GM12878 (cell line): ENCODE data around the gene TRPV3. TPM values are rescaled to one million over a fixed set of nuclear protein-coding genes. Genes with fewer than 3 reads are reported as not detected.

Experiments
- ATAC-seq: fragments of 200-7000 bp; cut with Tn5 transposase; 3 replicates; pipeline ENCODE4 v1.9.1; 2020; ENCODE audit warnings: mild to moderate bottlenecking, moderate library complexity
- BruUV-seq: library from RNA; stranded (reverse); fragments of 400-500 nt; replicated peaks from 2 replicates; lab custom pipeline; 2021; lab: Mats Ljungman, UMichigan
- CTCF ChIA-PET: fragments of 300-600 bp; sonication (Branson Sonifier 250); formaldehyde crosslinking; extraction: SDS; loops from one replicate; lab custom pipeline; 2021; ENCODE audit warnings: inconsistent platforms; lab: Yijun Ruan, JAX
- POLR2A ChIA-PET: fragments of 350-600 bp; formaldehyde crosslinking; extraction: SDS; loops from one replicate; lab custom pipeline; 2021; ENCODE audit warnings: inconsistent platforms; lab: Charles Lee
- RAD21 ChIA-PET: fragments of 300-600 bp; sonication (Branson Sonifier 250); formaldehyde crosslinking; loops from one replicate; lab custom pipeline; 2023; ENCODE audit warnings: antibody characterized with exemption; ENCODE audit not compliant: unreplicated experiment; lab: Charles Lee
- SMC1A ChIA-PET: fragments of 300-600 bp; sonication (Branson Sonifier 250); formaldehyde crosslinking; loops from one replicate; lab custom pipeline; 2023; ENCODE audit not compliant: unreplicated experiment, uncharacterized antibody; lab: Charles Lee
- DNase-seq: peaks from one replicate; pipeline ENCODE4 v3.0.0-alpha.2; 2011; ENCODE audit warnings: low read depth, low spot score
- FAIRE-seq: peaks from 3 replicates; lab custom pipeline; 2011; peaks lifted over from hg19 to GRCh38; lab: Jason Lieb, UNC
- H2AFZ ChIP-seq: 2 replicates; pipeline ENCODE4 v1.6.0; 2011; ENCODE audit warnings: low read depth, low read length, control low read depth; ENCODE audit not compliant: control insufficient read depth
- H3K27ac ChIP-seq: 2 replicates; pipeline ENCODE4 v1.5.1; 2011; ENCODE audit warnings: control low read depth; ENCODE audit not compliant: control insufficient read depth, insufficient read depth
- H3K27me3 ChIP-seq, 2 experiments: replicated peaks in 1 of 2; 2 replicates each; pipeline versions ENCODE4 v1.6.0 to v1.6.1; 2011; ENCODE audit warnings: low read length in 1 of 2; ENCODE audit not compliant: control insufficient read depth in 2 of 2, insufficient read depth in 2 of 2
- H3K36me3 ChIP-seq, 2 experiments: 2 replicates each; pipeline ENCODE4 v1.5.1; 2011; ENCODE audit warnings: low read length in 1 of 2; ENCODE audit not compliant: control insufficient read depth in 2 of 2, insufficient read depth in 2 of 2
- H3K4me1 ChIP-seq: 2 replicates; pipeline ENCODE4 v1.6.1; 2011; ENCODE audit warnings: mild to moderate bottlenecking, low read length, moderate library complexity, mixed read lengths; ENCODE audit not compliant: control insufficient read depth, insufficient read depth
- H3K4me2 ChIP-seq: 2 replicates; pipeline ENCODE4 v1.6.0; 2011; ENCODE audit warnings: control low read depth; ENCODE audit not compliant: control insufficient read depth, insufficient read depth
- H3K4me3 ChIP-seq: fragments of 200-600 bp; sonication (generic); 2 replicates; pipeline ENCODE4 v1.5.1; 2016
- H3K79me2 ChIP-seq: 2 replicates; pipeline ENCODE4 v1.6.0; 2011; ENCODE audit warnings: low read length; ENCODE audit not compliant: control insufficient read depth, insufficient read depth
- H3K9ac ChIP-seq: 2 replicates; pipeline ENCODE4 v1.8.0; 2011; ENCODE audit warnings: low read length, control low read depth, mixed read lengths; ENCODE audit not compliant: control insufficient read depth, insufficient read depth
- H3K9me3 ChIP-seq: replicated peaks from 3 replicates; pipeline ENCODE4 v1.5.1; 2011; ENCODE audit warnings: mild to moderate bottlenecking, low read length; ENCODE audit not compliant: control insufficient read depth, insufficient read depth
- H4K20me1 ChIP-seq: 2 replicates; pipeline ENCODE4 v1.6.0; 2011; ENCODE audit not compliant: control insufficient read depth, insufficient read depth
- CEBPB ChIP-seq, 2 experiments: fragments of 150-350 bp in 1 of 2; IDR thresholded peaks; 2 replicates each; pipeline ENCODE4 v1.6.1; 2012 to 2014; ENCODE audit warnings: low read depth in 2 of 2, low read length in 2 of 2, borderline replicate concordance in 1 of 2, inconsistent platforms in 1 of 2
- FOXK2 ChIP-seq: fragments of 450-650 bp; IDR thresholded peaks from 2 replicates; pipeline ENCODE4 v1.6.1; 2017; ENCODE audit warnings: mild to moderate bottlenecking, moderate library complexity
- HDAC2 ChIP-seq: fragments of 200-600 bp; sonication (generic); IDR thresholded peaks from 2 replicates; pipeline ENCODE4 v1.6.1; 2017
- IRF4 ChIP-seq: IDR thresholded peaks from 2 replicates; pipeline ENCODE4 v1.6.1; 2011; ENCODE audit warnings: low read depth, low read length
- MTA2 ChIP-seq: fragments of 450-650 bp; IDR thresholded peaks from 2 replicates; pipeline ENCODE4 v1.6.1; 2016; ENCODE audit warnings: low read depth, mild to moderate bottlenecking, moderate library complexity
- NR2C1 ChIP-seq: fragments of 450-650 bp; IDR thresholded peaks from 2 replicates; pipeline ENCODE4 v1.6.1; 2017; ENCODE audit warnings: antibody characterized with exemption, mild to moderate bottlenecking, moderate library complexity
- NRF1 ChIP-seq: conservative IDR thresholded peaks from 2 replicates; pipeline ENCODE4 v1.6.1; 2011; ENCODE audit warnings: mild to moderate bottlenecking, low read depth, low read length, improper control_type of control experiment
- POLR2A ChIP-seq: IDR thresholded peaks from 2 replicates; pipeline ENCODE4 v1.6.1; 2011; ENCODE audit warnings: low read depth, mild to moderate bottlenecking, low read length
- RFX5 ChIP-seq: IDR thresholded peaks from 2 replicates; pipeline ENCODE4 v1.6.1; 2011; ENCODE audit warnings: low read depth, low read length, improper control_type of control experiment
- TAF1 ChIP-seq: IDR thresholded peaks from 2 replicates; pipeline ENCODE4 v1.6.1; 2011; ENCODE audit warnings: mild to moderate bottlenecking, low read depth, low read length, borderline replicate concordance
- TARDBP ChIP-seq: IDR thresholded peaks from 2 replicates; pipeline ENCODE4 v1.6.1; 2016; ENCODE audit warnings: borderline replicate concordance
- ZBED1 ChIP-seq: IDR thresholded peaks from 2 replicates; pipeline ENCODE4 v1.6.1; 2016; ENCODE audit warnings: borderline replicate concordance
- ZNF217 ChIP-seq: fragments of 450-650 bp; IDR thresholded peaks from 2 replicates; pipeline ENCODE4 v1.6.1; 2017; ENCODE audit warnings: antibody characterized with exemption, mild to moderate bottlenecking
- WGBS: methylation state at CpG from one replicate; pipeline ENCODE4 v1.1.6; 2016; ENCODE audit warnings: low lambda C conversion rate; ENCODE audit not compliant: insufficient replicate concordance, insufficient coverage; ENCODE audit errors: missing lambda C conversion rate; 5-methylcytosine and 5-hydroxymethylcytosine counted together
- in situ Hi-C: fragments of 300-500 bp; cut with MboI; formaldehyde crosslinking; loops from 9 replicates; pipeline ENCODE4 v1.14.3; 2018; ENCODE audit warnings: mixed read lengths
- intact Hi-C: fragments of 100-400 bp; cut with micrococcal nuclease; formaldehyde crosslinking; loops from one replicate; pipeline ENCODE4 v1.14.2; 2022; ENCODE audit not compliant: unreplicated experiment
- polyA plus RNA-seq, 11 experiments: library from polyadenylated mRNA; depleted of rRNA in 4 of 11; unstranded in 6 of 11; stranded (reverse) in 5 of 11; fragments of >200 nt; fragmentation: Nextera tagmentation in 4 of 11; fragmentation: Illumina TruSeq in 1 of 11; extraction: Ambion mirVana in 4 of 11; extraction: Trizol in 1 of 11; gene quantifications; 1 replicate in 1 of 11; 2 replicates in 10 of 11; pipeline versions ENCODE4 v1.2.1 to v1.2.3, GENCODE V29; 2011 to 2016; ENCODE audit warnings: inconsistent platforms in 2 of 11, missing spikeins in 2 of 11, low read depth in 1 of 11
- total RNA-seq, 4 experiments: library from RNA; depleted of rRNA in 3 of 4; stranded (reverse); fragments of >200 nt in 3 of 4; fragmentation: Illumina TruSeq in 1 of 4; extraction: Trizol in 1 of 4; gene quantifications; 2 replicates each; pipeline versions ENCODE4 v1.2.1 to v1.2.3, GENCODE V29; 2013 to 2021
- TF ChIP-seq, protein P1 (sequence below): fragments of 450-650 bp; IDR thresholded peaks from 2 replicates; pipeline ENCODE4 v1.6.1; 2018; ENCODE audit warnings: mild to moderate bottlenecking, low read depth, moderate library complexity; ENCODE audit not compliant: partially characterized antibody
- TF ChIP-seq, protein P2 (sequence below): IDR thresholded peaks from 2 replicates; pipeline ENCODE4 v1.6.1; 2012; ENCODE audit warnings: improper control_type of control experiment, low read depth, low read length; ENCODE audit not compliant: insufficient replicate concordance

TRPV3 gene
- total and polyA plus RNA-seq, 10 of the 15 experiments (the other 5 are each of a cell fraction or from before 2014, with no cell fraction given), result 0.52 to 12.0 (median 2.7) TPM

DNA sequence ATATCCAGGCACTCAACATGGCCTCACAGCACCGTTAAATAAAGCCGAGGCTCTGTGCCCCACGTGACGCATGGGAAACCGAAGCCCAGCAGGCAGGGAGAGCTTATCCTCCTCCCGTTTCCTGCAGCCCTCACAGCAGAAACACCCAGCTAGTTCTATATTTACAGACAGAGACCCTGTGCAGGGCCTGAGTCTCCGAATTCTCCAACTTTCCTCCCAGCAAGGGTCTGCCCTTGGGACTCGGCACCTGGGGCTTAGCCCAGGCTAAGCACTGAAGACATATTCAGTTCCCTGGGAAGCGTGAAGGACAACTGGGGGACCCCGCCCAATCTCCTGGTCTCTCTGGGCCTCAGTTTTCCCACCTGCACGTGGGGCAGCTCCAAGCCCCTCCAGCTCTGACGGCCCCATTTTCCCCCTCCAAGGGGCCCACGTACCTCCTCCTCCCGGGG, 29.2 kb downstream of the TRPV3 start:
- H3K4me1 ChIP-seq, result no peaks in the 10 kb centered on the region
- TF ChIP-seq, protein P1, sequence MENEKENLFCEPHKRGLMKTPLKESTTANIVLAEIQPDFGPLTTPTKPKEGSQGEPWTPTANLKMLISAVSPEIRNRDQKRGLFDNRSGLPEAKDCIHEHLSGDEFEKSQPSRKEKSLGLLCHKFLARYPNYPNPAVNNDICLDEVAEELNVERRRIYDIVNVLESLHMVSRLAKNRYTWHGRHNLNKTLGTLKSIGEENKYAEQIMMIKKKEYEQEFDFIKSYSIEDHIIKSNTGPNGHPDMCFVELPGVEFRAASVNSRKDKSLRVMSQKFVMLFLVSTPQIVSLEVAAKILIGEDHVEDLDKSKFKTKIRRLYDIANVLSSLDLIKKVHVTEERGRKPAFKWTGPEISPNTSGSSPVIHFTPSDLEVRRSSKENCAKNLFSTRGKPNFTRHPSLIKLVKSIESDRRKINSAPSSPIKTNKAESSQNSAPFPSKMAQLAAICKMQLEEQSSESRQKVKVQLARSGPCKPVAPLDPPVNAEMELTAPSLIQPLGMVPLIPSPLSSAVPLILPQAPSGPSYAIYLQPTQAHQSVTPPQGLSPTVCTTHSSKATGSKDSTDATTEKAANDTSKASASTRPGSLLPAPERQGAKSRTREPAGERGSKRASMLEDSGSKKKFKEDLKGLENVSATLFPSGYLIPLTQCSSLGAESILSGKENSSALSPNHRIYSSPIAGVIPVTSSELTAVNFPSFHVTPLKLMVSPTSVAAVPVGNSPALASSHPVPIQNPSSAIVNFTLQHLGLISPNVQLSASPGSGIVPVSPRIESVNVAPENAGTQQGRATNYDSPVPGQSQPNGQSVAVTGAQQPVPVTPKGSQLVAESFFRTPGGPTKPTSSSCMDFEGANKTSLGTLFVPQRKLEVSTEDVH, result no peak
- TF ChIP-seq, protein P2, sequence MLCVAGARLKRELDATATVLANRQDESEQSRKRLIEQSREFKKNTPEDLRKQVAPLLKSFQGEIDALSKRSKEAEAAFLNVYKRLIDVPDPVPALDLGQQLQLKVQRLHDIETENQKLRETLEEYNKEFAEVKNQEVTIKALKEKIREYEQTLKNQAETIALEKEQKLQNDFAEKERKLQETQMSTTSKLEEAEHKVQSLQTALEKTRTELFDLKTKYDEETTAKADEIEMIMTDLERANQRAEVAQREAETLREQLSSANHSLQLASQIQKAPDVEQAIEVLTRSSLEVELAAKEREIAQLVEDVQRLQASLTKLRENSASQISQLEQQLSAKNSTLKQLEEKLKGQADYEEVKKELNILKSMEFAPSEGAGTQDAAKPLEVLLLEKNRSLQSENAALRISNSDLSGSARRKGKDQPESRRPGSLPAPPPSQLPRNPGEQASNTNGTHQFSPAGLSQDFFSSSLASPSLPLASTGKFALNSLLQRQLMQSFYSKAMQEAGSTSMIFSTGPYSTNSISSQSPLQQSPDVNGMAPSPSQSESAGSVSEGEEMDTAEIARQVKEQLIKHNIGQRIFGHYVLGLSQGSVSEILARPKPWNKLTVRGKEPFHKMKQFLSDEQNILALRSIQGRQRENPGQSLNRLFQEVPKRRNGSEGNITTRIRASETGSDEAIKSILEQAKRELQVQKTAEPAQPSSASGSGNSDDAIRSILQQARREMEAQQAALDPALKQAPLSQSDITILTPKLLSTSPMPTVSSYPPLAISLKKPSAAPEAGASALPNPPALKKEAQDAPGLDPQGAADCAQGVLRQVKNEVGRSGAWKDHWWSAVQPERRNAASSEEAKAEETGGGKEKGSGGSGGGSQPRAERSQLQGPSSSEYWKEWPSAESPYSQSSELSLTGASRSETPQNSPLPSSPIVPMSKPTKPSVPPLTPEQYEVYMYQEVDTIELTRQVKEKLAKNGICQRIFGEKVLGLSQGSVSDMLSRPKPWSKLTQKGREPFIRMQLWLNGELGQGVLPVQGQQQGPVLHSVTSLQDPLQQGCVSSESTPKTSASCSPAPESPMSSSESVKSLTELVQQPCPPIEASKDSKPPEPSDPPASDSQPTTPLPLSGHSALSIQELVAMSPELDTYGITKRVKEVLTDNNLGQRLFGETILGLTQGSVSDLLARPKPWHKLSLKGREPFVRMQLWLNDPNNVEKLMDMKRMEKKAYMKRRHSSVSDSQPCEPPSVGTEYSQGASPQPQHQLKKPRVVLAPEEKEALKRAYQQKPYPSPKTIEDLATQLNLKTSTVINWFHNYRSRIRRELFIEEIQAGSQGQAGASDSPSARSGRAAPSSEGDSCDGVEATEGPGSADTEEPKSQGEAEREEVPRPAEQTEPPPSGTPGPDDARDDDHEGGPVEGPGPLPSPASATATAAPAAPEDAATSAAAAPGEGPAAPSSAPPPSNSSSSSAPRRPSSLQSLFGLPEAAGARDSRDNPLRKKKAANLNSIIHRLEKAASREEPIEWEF, result no peak
- TF ChIP-seq ZNF217 (no peak), IRF4 (no peak), POLR2A (no peak), MTA2 (no peak), RFX5 (no peak), TARDBP (no peak), ZBED1 (no peak), NR2C1 (no peak), NRF1 (no peak), TAF1 (no peak), HDAC2 (no peak), FOXK2 (no peak), CEBPB (IDR thresholded peaks at IDR 0.05; ENCODE audit: borderline replicate concordance in 1 of 2, low read depth in 2 of 2, low read length in 2 of 2) (no peak)
- no peak for DNase-seq
- no peak for ATAC-seq
- no peaks in the 10 kb centered on the region for H3K9me3 ChIP-seq
- no peak for FAIRE-seq
- BruUV-seq, result no TSS peak
- no peaks in the 10 kb centered on the region for H3K79me2 ChIP-seq
- RAD21 ChIA-PET, result no interaction called here
- in situ Hi-C loops (no loop called here), intact Hi-C loops (no loop called here)
- no peaks in the 10 kb centered on the region; the same call in 1 of the 2 replicates for H4K20me1 ChIP-seq
- SMC1A ChIA-PET, result no interaction called here
- peaks cover 0 to 5% of the 10 kb centered on the region in 2 experiments; a peak in 2 of 4 replicates for H3K36me3 ChIP-seq
- 78% methylated on average over 14 of the region's 14 CpGs for WGBS
- no peak overlapping the region for H3K4me2 ChIP-seq
- H3K27me3 ChIP-seq, result no peaks in the 10 kb centered on the region
- POLR2A ChIA-PET, result no interaction called here
- CTCF ChIA-PET, result no interaction called here
- H3K4me3 ChIP-seq, result no peak overlapping the region
- H3K27ac ChIP-seq, result no peak overlapping the region
- no peak overlapping the region for H2AFZ ChIP-seq
- no peak overlapping the region for H3K9ac ChIP-seq
